GM12801 (cell line): ENCODE data around the gene LRRK1.

Source experiments
- CTCF ChIP-seq: IDR thresholded peaks from one replicate; pipeline ENCODE4 v1.5.1; 2011; ENCODE audit warnings: control low read depth; ENCODE audit not compliant: insufficient read length; ENCODE audit errors: extremely low read depth

Gene LRRK1

GRCh38 chr15:101118615-101119014 lies 199.5 kb downstream of the LRRK1 start:
- no peak for TF ChIP-seq CTCF

- TF ChIP-seq CTCF: no peak
Measured at GRCh38 chr15:101119181-101119580, 200.0 kb downstream of the LRRK1 start.
